ENCODE results near the gene YBX2. TPM values are rescaled to one million over a fixed set of nuclear protein-coding genes. Genes with fewer than 3 reads are reported as not detected.

The YBX2 gene
- total RNA-seq, 1 donor from 2014 or later: 14.6 TPM

- Mint-ChIP-seq H3K36me3 (ENCODE audit: low read depth, unreplicated experiment) (no peaks in the 10 kb centered on the region), H3K9me3 (ENCODE audit: unreplicated experiment) (no peaks in the 10 kb centered on the region), H3K27ac (ENCODE audit: unreplicated experiment) (no peak overlapping the region), H3K27me3 (ENCODE audit: unreplicated experiment) (peaks cover 11% of the 10 kb centered on the region), H3K4me3 (ENCODE audit: unreplicated experiment) (peak overlapping the region; percentile 78), H3K4me1 (ENCODE audit: unreplicated experiment) (peaks cover 14% of the 10 kb centered on the region)
- DNase-seq (ENCODE audit: low spot score): no peak
- TF ChIP-seq, protein P1, sequence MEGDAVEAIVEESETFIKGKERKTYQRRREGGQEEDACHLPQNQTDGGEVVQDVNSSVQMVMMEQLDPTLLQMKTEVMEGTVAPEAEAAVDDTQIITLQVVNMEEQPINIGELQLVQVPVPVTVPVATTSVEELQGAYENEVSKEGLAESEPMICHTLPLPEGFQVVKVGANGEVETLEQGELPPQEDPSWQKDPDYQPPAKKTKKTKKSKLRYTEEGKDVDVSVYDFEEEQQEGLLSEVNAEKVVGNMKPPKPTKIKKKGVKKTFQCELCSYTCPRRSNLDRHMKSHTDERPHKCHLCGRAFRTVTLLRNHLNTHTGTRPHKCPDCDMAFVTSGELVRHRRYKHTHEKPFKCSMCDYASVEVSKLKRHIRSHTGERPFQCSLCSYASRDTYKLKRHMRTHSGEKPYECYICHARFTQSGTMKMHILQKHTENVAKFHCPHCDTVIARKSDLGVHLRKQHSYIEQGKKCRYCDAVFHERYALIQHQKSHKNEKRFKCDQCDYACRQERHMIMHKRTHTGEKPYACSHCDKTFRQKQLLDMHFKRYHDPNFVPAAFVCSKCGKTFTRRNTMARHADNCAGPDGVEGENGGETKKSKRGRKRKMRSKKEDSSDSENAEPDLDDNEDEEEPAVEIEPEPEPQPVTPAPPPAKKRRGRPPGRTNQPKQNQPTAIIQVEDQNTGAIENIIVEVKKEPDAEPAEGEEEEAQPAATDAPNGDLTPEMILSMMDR (IDR thresholded peaks at IDR 0.05; ENCODE audit: unreplicated experiment): no peak
Observed at GRCh38 chr17:7293159-7293558, 1.3 kb downstream of the YBX2 start.

GRCh38 chr17:7292729-7293128, 1.7 kb downstream of the YBX2 start:
- H3K9me3 Mint-ChIP-seq (ENCODE audit: unreplicated experiment): no peaks in the 10 kb centered on the region
- H3K4me1 Mint-ChIP-seq (ENCODE audit: unreplicated experiment): peaks cover 14% of the 10 kb centered on the region
- peaks cover 12% of the 10 kb centered on the region for H3K27me3 Mint-ChIP-seq (ENCODE audit: unreplicated experiment)
- H3K27ac Mint-ChIP-seq (ENCODE audit: unreplicated experiment): no peak overlapping the region
- DNase-seq (ENCODE audit: low spot score): no peak
- peak overlapping the region; percentile 32 for H3K4me3 Mint-ChIP-seq (ENCODE audit: unreplicated experiment)
- H3K36me3 Mint-ChIP-seq (ENCODE audit: low read depth, unreplicated experiment): no peaks in the 10 kb centered on the region
- TF ChIP-seq, protein P1 (IDR thresholded peaks at IDR 0.05; ENCODE audit: unreplicated experiment): no peak

GRCh38 chr17:7292194-7292593, 2.2 kb downstream of the YBX2 start:
- Mint-ChIP-seq H3K36me3 (ENCODE audit: low read depth, unreplicated experiment) (no peaks in the 10 kb centered on the region), H3K4me3 (ENCODE audit: unreplicated experiment) (no peak overlapping the region), H3K4me1 (ENCODE audit: unreplicated experiment) (peaks cover 14% of the 10 kb centered on the region), H3K9me3 (ENCODE audit: unreplicated experiment) (no peaks in the 10 kb centered on the region), H3K27me3 (ENCODE audit: unreplicated experiment) (peaks cover 13% of the 10 kb centered on the region), H3K27ac (ENCODE audit: unreplicated experiment) (no peak overlapping the region)
- no peak for DNase-seq (ENCODE audit: low spot score)
- TF ChIP-seq, protein P1 (IDR thresholded peaks at IDR 0.05; ENCODE audit: unreplicated experiment): no peak

DNA sequence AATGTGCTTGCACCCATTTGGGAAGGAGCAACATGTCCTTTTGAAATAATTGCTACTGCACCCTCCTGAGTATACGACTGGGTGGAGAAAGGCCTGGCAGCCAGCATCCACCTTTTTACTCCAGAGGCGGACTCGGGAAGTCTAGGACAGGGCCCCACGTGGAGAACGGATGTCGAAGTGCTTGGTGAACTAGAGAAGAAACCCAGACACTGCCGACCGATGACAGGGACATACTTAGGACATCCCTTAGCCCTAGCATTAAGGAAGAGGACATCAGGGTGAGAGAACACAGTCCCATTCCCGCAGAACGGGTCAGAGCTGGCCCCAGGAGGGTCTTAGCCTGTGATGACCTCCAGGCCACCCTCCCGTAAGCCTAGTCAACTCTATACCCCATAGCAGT, 3.8 kb downstream of the YBX2 start:
- Mint-ChIP-seq H3K27me3 (ENCODE audit: unreplicated experiment) (peaks cover 12% of the 10 kb centered on the region), H3K27ac (ENCODE audit: unreplicated experiment) (no peak overlapping the region), H3K4me3 (ENCODE audit: unreplicated experiment) (no peak overlapping the region), H3K4me1 (ENCODE audit: unreplicated experiment) (peaks cover 11% of the 10 kb centered on the region), H3K36me3 (ENCODE audit: low read depth, unreplicated experiment) (no peaks in the 10 kb centered on the region), H3K9me3 (ENCODE audit: unreplicated experiment) (no peaks in the 10 kb centered on the region)
- TF ChIP-seq, protein P1 (IDR thresholded peaks at IDR 0.05; ENCODE audit: unreplicated experiment): no peak
- DNase-seq (ENCODE audit: low spot score): no peak

- Mint-ChIP-seq H3K4me3 (ENCODE audit: unreplicated experiment) (no peak overlapping the region), H3K4me1 (ENCODE audit: unreplicated experiment) (peaks cover 8% of the 10 kb centered on the region), H3K27ac (ENCODE audit: unreplicated experiment) (no peak overlapping the region), H3K36me3 (ENCODE audit: low read depth, unreplicated experiment) (no peaks in the 10 kb centered on the region), H3K9me3 (ENCODE audit: unreplicated experiment) (no peaks in the 10 kb centered on the region), H3K27me3 (ENCODE audit: unreplicated experiment) (peaks cover 9% of the 10 kb centered on the region)
- no peak for DNase-seq (ENCODE audit: low spot score)
- TF ChIP-seq, protein P1 (IDR thresholded peaks at IDR 0.05; ENCODE audit: unreplicated experiment): no peak
Observed at GRCh38 chr17:7290166-7290565, 4.3 kb downstream of the YBX2 start.
